SIG-M5 treated with dmso at 0.1 percent for 504 hours (cell line): ENCODE measurements around the gene AHCYL2.
A peak's percentile ranks its signal among the peaks of the same experiment; 100 is the strongest.
"Not testable (repeated sequence)": the region's sequence is repeated elsewhere in the genome, so short reads cannot be mapped to it uniquely, and the experiment has no call there.

Experiments
- DNase-seq: peaks from one replicate; lab custom pipeline; 2025; ENCODE audit not compliant: unreplicated experiment; lab: John Stamatoyannopoulos, UW

AHCYL2 gene

DNA sequence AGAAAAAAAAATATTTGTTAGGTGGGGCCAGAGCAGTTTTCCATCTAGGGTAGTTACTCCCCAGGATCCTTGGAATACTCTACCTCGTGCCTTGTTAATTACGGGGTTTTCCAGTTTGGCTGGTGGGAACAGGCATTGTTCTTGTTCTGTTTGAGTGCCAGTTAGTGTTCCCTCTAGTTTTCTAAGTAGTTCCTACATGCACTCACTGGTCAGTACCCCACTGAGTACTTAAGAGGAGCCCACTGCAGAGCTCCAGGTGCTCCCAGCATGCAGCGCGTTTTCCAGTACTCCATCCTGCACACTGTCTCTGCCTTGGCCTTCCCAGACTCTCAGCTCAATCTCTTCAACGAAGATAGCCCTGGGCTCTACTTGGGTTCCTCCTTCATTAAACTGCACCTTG is 58.0 kb downstream of the AHCYL2 start:
- no peak for DNase-seq

DNA sequence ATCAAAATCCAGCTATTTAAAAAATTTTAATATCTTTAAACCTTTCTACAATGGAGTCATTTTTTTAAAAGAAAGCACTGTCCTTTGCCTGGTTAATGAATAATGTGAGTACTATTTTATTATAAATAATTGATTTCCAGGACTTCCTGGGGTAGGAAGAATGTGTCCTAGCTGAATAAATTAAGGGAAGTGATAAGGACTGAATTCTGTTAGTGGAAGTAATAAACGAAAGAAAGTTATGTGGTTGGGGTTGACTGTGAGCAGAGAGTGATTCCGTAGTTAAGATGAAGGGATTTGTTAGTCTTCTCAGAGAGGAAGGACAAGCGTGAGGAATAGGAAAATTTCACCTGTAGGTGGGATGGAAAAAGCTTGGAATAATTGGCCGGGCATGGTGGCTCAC is 59.1 kb downstream of the AHCYL2 start:
- DNase-seq = no peak

DNA sequence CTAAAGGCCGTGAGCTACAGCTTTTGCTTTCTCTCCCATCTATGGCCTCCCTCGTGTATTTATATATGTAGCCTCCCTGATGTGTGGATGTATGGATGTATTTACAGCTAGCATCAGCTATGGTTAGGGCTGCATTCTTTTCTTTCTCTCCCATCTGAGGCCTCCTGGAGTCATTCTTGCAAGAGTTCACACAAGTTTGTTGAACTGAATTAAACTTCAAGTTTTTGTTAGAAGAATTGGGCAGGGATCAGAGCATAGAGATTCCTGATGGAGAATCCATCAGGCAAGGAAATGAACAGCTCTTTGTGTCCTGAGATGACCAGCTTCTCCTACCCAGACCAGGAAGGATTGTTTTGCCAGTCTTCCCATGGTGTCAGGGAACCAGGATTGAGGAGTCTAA is 60.3 kb downstream of the AHCYL2 start:
- no peak for DNase-seq

- no peak for DNase-seq
These were observed 68.0 kb downstream of the AHCYL2 start for GRCh38 chr7:129292861-129293260.

DNA sequence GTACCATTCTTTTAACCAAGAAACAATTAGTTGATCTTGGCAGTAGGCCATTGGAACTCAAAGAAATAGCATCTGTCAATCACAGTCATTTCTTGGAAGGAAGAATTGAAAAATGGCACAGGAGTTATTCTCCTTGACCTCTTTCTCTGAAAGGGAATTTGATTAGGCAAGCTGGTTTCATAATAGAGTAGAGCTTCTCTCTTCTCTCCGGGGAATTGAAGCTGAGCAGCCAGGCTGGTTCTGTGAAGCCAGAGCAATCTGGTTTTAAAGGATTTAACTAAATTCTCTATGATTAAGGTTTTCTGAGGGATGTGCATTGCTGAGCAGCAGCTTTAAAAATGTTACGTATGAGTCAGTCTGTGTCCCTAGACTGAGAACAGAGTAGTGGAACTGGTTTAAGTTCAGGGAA is 70.2 kb downstream of the AHCYL2 start:
- no peak for DNase-seq

DNA sequence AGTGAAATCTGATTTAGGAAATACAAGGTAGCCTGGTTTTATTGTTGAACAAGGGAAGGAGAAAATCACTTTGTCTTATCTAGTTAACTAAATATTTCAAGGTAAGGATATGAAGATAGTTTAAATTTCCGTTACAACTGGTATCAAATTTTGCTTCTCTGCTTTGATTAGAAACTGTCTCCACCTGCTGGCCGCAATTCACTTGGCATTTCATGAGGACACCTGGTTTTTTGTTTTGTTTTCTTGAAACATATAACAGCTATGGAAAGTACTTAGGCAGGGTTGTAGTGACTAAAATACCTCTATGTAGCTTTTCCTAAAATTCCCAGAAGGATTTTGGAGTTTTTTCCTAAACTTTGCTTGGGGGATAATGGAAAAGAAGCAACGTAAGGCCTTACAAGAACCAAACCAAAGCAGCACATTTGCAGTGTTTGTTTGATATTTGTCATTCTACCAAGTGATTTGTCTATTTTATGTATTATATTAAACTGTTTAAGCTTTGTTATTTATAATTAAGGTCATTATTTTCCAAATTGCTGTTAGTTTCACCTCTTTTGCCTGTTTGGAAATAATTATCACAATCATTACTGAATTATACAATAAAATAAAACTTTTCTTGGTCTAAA is 73.6 kb downstream of the AHCYL2 start:
- DNase-seq = peak; percentile 39

DNA sequence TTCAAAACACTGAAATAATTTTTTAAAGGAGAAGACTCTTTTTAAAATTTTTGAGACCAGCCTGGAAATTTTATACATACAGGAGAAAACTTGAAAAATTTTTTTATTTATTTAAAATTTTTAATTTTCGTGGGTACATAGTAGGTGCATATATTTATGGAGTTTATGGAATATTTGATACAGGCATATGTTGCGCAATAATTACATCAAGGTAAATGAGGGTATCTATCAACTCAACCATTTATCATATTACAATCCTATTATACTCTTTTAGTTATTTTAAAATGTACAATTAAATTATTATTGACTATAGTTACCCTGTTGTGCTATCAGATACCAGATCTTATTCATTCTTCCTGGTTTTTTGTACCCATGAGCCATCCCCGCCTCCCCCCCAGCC is 75.1 kb downstream of the AHCYL2 start:
- no peak for DNase-seq

GRCh38 chr7:129300299-129300698 is 75.5 kb downstream of the AHCYL2 start:
- DNase-seq = not testable (repeated sequence)

GRCh38 chr7:129307592-129307991 is 82.8 kb downstream of the AHCYL2 start:
- DNase-seq = no peak

- DNase-seq = no peak
These were observed 83.2 kb downstream of the AHCYL2 start for GRCh38 chr7:129308047-129308446.

DNA sequence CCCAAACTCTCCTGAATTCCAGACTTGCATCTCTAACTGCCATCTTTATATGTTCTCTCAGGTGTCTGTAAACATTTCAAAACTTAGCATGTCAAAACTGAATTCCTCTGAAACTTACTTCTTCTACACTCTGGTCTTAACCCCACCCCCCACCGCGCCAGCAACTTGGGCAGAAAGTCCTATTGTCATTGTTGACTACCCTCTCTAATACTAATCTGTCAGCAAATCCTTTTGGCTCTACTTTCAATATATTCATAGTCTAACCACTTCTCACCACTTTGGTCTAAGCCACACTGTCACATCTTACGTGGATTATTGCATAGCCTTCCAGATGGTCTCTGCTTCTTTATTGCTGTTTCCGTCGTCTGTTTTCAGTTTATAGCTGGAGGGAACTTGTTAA is 86.6 kb downstream of the AHCYL2 start:
- DNase-seq = no peak

- DNase-seq = no peak
These were observed 88.5 kb downstream of the AHCYL2 start for GRCh38 chr7:129313282-129313681.

DNA sequence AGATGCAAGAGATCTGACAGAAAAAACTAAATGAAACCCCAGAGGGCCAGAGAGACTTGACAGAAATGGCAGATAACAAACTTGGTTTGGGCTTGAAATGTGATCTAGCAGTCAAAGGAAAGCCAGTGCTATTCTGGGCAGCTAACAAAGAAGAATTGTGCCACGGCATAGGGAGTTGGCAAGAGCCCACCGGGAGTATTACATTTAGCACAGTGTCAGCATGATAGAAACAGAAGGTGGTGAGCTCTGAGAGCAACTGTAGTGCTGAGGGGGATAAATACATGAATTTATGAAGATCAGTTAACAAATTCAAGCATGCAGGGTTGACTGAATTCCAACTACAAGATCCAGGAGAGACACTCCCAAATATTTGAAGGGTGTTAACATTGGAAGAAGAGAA is 91.1 kb downstream of the AHCYL2 start:
- DNase-seq = no peak

GRCh38 chr7:129317450-129317849 is 92.6 kb downstream of the AHCYL2 start:
- no peak for DNase-seq

- DNase-seq = no peak
These were observed 102.2 kb downstream of the AHCYL2 start for GRCh38 chr7:129327076-129327475.

GRCh38 chr7:129332254-129333035 is 107.6 kb downstream of the AHCYL2 start:
- peak; percentile 5 for DNase-seq

GRCh38 chr7:129334473-129334872 is 109.6 kb downstream of the AHCYL2 start:
- DNase-seq = no peak

GRCh38 chr7:129338450-129338849 is 113.6 kb downstream of the AHCYL2 start:
- no peak for DNase-seq

GRCh38 chr7:129341212-129341611 is 116.4 kb downstream of the AHCYL2 start:
- no peak for DNase-seq

DNA sequence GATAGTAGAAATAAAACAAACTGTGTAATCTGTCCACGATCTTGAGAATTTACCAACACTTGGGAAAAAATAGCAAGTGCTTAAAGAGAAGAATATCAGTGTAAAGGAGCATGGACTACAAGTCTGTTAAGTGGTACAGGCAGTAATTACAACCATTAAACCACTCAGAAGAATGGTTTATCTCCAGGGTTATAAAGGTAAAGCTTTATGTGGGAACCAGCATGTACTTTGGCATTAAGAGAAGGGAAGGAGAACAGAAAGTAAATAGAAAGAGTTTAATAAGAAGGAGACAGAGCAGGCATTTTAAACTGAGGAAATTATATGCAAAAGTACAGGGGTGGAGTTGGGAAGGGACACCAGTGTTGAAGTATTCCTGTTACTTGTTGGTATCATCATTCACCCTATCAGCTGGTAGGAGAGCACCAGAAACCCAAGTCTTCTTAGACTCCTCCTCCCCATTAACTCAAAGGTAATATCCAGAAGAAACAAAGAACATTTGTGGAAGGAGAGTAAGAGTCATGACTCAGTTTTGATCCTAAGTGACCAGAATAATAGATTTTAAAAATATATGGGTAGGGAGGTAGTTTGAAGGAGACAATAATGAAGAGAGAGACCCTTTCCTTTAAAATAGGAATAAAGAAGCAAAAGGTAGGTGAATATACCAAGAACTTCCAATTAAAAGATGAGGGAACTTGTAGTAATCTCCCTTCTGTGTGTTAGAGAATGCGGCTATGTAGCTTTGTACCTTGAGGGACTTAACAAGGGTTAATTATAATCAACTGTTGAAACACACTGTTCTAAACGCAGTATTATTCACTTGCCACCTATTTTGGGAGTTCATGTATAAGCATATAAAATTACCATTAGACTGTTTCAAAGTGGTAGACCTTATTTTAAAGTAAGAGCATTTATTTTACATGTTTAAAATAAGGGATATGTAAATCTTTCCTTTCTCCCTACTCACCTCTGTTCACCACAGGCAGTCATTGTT is 117.3 kb downstream of the AHCYL2 start:
- DNase-seq = no peak

DNA sequence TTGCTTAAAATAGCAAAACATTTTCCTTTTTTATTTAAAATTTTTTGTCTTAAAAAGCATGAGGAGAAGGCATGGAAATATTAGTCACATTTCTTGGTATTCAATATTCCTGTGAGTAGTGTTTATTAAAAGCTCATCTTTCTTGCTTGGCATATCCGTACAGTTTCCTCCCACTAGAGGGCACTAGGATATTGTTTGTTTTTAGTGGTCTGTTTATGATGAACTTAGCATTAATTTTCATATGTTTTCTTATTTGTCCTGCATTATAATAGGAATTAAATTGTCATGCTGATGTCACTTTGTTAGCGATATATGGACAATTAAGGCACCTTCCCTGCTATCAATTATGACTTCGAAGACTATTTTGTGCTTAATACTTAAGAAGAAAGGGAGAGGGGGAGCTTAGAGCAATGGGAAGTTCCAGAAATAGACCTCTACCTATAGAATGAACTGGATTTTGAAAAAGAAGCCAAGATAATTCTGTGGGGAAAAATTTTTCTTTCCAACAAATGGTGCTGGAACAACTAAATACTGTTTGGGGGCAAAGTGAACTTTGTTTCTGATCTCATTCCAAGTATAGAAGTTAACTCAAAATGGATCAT is 118.4 kb downstream of the AHCYL2 start:
- peak; percentile 35 for DNase-seq
